ENCODE results near the gene VAV2. TPM values are rescaled to one million over a fixed set of nuclear protein-coding genes. Genes with fewer than 3 reads are reported as not detected.
"Not testable (repeated sequence)": the region's sequence is repeated elsewhere in the genome, so short reads cannot be mapped to it uniquely, and the experiment has no call there.

Gene VAV2
- total and polyA plus RNA-seq, 5 donors from 2014 or later: 0.24 to 0.67 (median 0.37) TPM; not detected in 1

- H3K4me1 Mint-ChIP-seq; H3K27ac Mint-ChIP-seq; H3K4me3 ChIP-seq (ENCODE audit: low read depth, low read length); H3K36me3 Mint-ChIP-seq; DNase-seq; ATAC-seq (ENCODE audit: low read depth in 2 of 2); H3K9me3 Mint-ChIP-seq; H3K27ac ChIP-seq (ENCODE audit: insufficient read depth, low read length, poor library complexity, severe bottlenecking); H3K4me3 Mint-ChIP-seq; H3K4me1 ChIP-seq (ENCODE audit: control insufficient read depth, insufficient read depth, low read length, poor library complexity, severe bottlenecking); H3K36me3 ChIP-seq (ENCODE audit: control insufficient read depth, insufficient read depth, low read length); H3K9me3 ChIP-seq (ENCODE audit: control insufficient read depth in 2 of 2, low read length in 2 of 2); H3K27me3 Mint-ChIP-seq; H3K27me3 ChIP-seq (ENCODE audit: control insufficient read depth, insufficient read depth, low read length): not testable (repeated sequence)
Measured at GRCh38 chr9:133896007-133896406, 96.1 kb downstream of the VAV2 start.

- Histone ChIP-seq H3K4me1 (ENCODE audit: control insufficient read depth, insufficient read depth, low read length, poor library complexity, severe bottlenecking) (no peaks in the 10 kb centered on the region), H3K4me3 (ENCODE audit: low read depth, low read length) (no peak overlapping the region), H3K27ac (ENCODE audit: insufficient read depth, low read length, poor library complexity, severe bottlenecking) (no peak overlapping the region), H3K9me3 (ENCODE audit: control insufficient read depth in 2 of 2, low read length in 2 of 2) (no peaks in the 10 kb centered on the region), H3K36me3 (ENCODE audit: control insufficient read depth, insufficient read depth, low read length) (no peaks in the 10 kb centered on the region), H3K27me3 (ENCODE audit: control insufficient read depth, insufficient read depth, low read length) (no peaks in the 10 kb centered on the region)
- Mint-ChIP-seq H3K4me3 (no peak overlapping the region), H3K27ac (no peak overlapping the region), H3K4me1 (no peaks in the 10 kb centered on the region), H3K9me3 (no peaks in the 10 kb centered on the region), H3K36me3 (no peaks in the 10 kb centered on the region), H3K27me3 (no peaks in the 10 kb centered on the region)
- ATAC-seq (ENCODE audit: low read depth in 2 of 2) (no peak), DNase-seq (no peak)
Measured at GRCh38 chr9:133895335-133895734, 96.8 kb downstream of the VAV2 start.

GRCh38 chr9:133894377-133895321, 97.5 kb downstream of the VAV2 start:
- Histone ChIP-seq H3K9me3 (ENCODE audit: control insufficient read depth in 2 of 2, low read length in 2 of 2) (no peaks in the 10 kb centered on the region), H3K27me3 (ENCODE audit: control insufficient read depth, insufficient read depth, low read length) (no peaks in the 10 kb centered on the region), H3K27ac (ENCODE audit: insufficient read depth, low read length, poor library complexity, severe bottlenecking) (no peak overlapping the region), H3K36me3 (ENCODE audit: control insufficient read depth, insufficient read depth, low read length) (no peaks in the 10 kb centered on the region), H3K4me1 (ENCODE audit: control insufficient read depth, insufficient read depth, low read length, poor library complexity, severe bottlenecking) (no peaks in the 10 kb centered on the region), H3K4me3 (ENCODE audit: low read depth, low read length) (no peak overlapping the region)
- Mint-ChIP-seq H3K4me3 (no peak overlapping the region), H3K36me3 (no peaks in the 10 kb centered on the region), H3K27me3 (no peaks in the 10 kb centered on the region), H3K27ac (no peak overlapping the region), H3K9me3 (no peaks in the 10 kb centered on the region), H3K4me1 (no peaks in the 10 kb centered on the region)
- ATAC-seq (ENCODE audit: low read depth in 2 of 2) (no peak), DNase-seq (no peak)

- no peak for ATAC-seq (ENCODE audit: low read depth in 2 of 2)
- no peaks in the 10 kb centered on the region for H3K27me3 ChIP-seq (ENCODE audit: control insufficient read depth, insufficient read depth, low read length)
Measured at GRCh38 chr9:133893191-133893994, 98.7 kb downstream of the VAV2 start.

GRCh38 chr9:133892193-133892920, 99.8 kb downstream of the VAV2 start:
- Histone ChIP-seq H3K36me3 (ENCODE audit: control insufficient read depth, insufficient read depth, low read length) (no peaks in the 10 kb centered on the region), H3K27me3 (ENCODE audit: control insufficient read depth, insufficient read depth, low read length) (no peaks in the 10 kb centered on the region), H3K4me1 (ENCODE audit: control insufficient read depth, insufficient read depth, low read length, poor library complexity, severe bottlenecking) (no peaks in the 10 kb centered on the region), H3K4me3 (ENCODE audit: low read depth, low read length) (no peak overlapping the region), H3K9me3 (ENCODE audit: control insufficient read depth in 2 of 2, low read length in 2 of 2) (no peaks in the 10 kb centered on the region), H3K27ac (ENCODE audit: insufficient read depth, low read length, poor library complexity, severe bottlenecking) (no peak overlapping the region)
- Mint-ChIP-seq H3K9me3 (no peaks in the 10 kb centered on the region), H3K36me3 (no peaks in the 10 kb centered on the region), H3K27me3 (no peaks in the 10 kb centered on the region), H3K27ac (no peak overlapping the region), H3K4me1 (no peaks in the 10 kb centered on the region), H3K4me3 (no peak overlapping the region)
- ATAC-seq (ENCODE audit: low read depth in 2 of 2) (no peak), DNase-seq (no peak)

More at GRCh38 chr9:133893191-133893994, 98.7 kb downstream of the VAV2 start:
- Histone ChIP-seq H3K4me3 (ENCODE audit: low read depth, low read length) (no peak overlapping the region), H3K36me3 (ENCODE audit: control insufficient read depth, insufficient read depth, low read length) (no peaks in the 10 kb centered on the region), H3K9me3 (ENCODE audit: control insufficient read depth in 2 of 2, low read length in 2 of 2) (no peaks in the 10 kb centered on the region), H3K27ac (ENCODE audit: insufficient read depth, low read length, poor library complexity, severe bottlenecking) (no peak overlapping the region), H3K4me1 (ENCODE audit: control insufficient read depth, insufficient read depth, low read length, poor library complexity, severe bottlenecking) (no peaks in the 10 kb centered on the region)
- no peaks in the 10 kb centered on the region for H3K9me3 Mint-ChIP-seq
- no peak overlapping the region for H3K27ac Mint-ChIP-seq
- H3K4me3 Mint-ChIP-seq: no peak overlapping the region
- no peaks in the 10 kb centered on the region for H3K4me1 Mint-ChIP-seq
- no peak for DNase-seq
- H3K27me3 Mint-ChIP-seq: no peaks in the 10 kb centered on the region
- H3K36me3 Mint-ChIP-seq: no peaks in the 10 kb centered on the region

GRCh38 chr9:133891741-133892140, 100.4 kb downstream of the VAV2 start:
- DNase-seq: no peak
- Histone ChIP-seq H3K9me3 (ENCODE audit: control insufficient read depth in 2 of 2, low read length in 2 of 2) (no peaks in the 10 kb centered on the region), H3K27ac (ENCODE audit: insufficient read depth, low read length, poor library complexity, severe bottlenecking) (no peak overlapping the region), H3K4me3 (ENCODE audit: low read depth, low read length) (no peak overlapping the region), H3K4me1 (ENCODE audit: control insufficient read depth, insufficient read depth, low read length, poor library complexity, severe bottlenecking) (no peaks in the 10 kb centered on the region), H3K36me3 (ENCODE audit: control insufficient read depth, insufficient read depth, low read length) (no peaks in the 10 kb centered on the region), H3K27me3 (ENCODE audit: control insufficient read depth, insufficient read depth, low read length) (no peaks in the 10 kb centered on the region)
- no peak overlapping the region for H3K4me3 Mint-ChIP-seq
- H3K27me3 Mint-ChIP-seq: no peaks in the 10 kb centered on the region
- no peaks in the 10 kb centered on the region for H3K36me3 Mint-ChIP-seq
- H3K27ac Mint-ChIP-seq: no peak overlapping the region
- ATAC-seq (ENCODE audit: low read depth in 2 of 2): no peak
- H3K9me3 Mint-ChIP-seq: no peaks in the 10 kb centered on the region
- H3K4me1 Mint-ChIP-seq: no peaks in the 10 kb centered on the region

GRCh38 chr9:133890583-133890982, 101.5 kb downstream of the VAV2 start:
- no peak overlapping the region for H3K4me3 Mint-ChIP-seq
- no peak overlapping the region for H3K27ac Mint-ChIP-seq
- no peak for DNase-seq
- ATAC-seq (ENCODE audit: low read depth in 2 of 2): no peak
- H3K4me1 Mint-ChIP-seq: peaks cover 0 to 2% (median 0%) of the 10 kb centered on the region in 4 donors
- H3K4me1 ChIP-seq (ENCODE audit: control insufficient read depth, insufficient read depth, low read length, poor library complexity, severe bottlenecking): no peaks in the 10 kb centered on the region
- no peaks in the 10 kb centered on the region for H3K9me3 Mint-ChIP-seq
- no peaks in the 10 kb centered on the region for H3K36me3 ChIP-seq (ENCODE audit: control insufficient read depth, insufficient read depth, low read length)
- H3K27me3 Mint-ChIP-seq: no peaks in the 10 kb centered on the region
- H3K36me3 Mint-ChIP-seq: no peaks in the 10 kb centered on the region
- no peaks in the 10 kb centered on the region for H3K9me3 ChIP-seq (ENCODE audit: control insufficient read depth in 2 of 2, low read length in 2 of 2)
- H3K27ac ChIP-seq (ENCODE audit: insufficient read depth, low read length, poor library complexity, severe bottlenecking): no peak overlapping the region
- no peaks in the 10 kb centered on the region for H3K27me3 ChIP-seq (ENCODE audit: control insufficient read depth, insufficient read depth, low read length)
- H3K4me3 ChIP-seq (ENCODE audit: low read depth, low read length): no peak overlapping the region

Measured in CD4-positive, CD25-positive, alpha-beta regulatory T cell (primary cell).